Stimulated activated naive CD4-positive, alpha-beta T cell treated with Interleukin-2 at 50 U/mL for 16 hours (primary cell): Measurements from ENCODE around the gene ACTL8.

Experiments used
- DNase-seq: peaks from one replicate; lab custom pipeline; 2025; lab: John Stamatoyannopoulos, UW

Gene ACTL8

GRCh38 chr1:17845583-17845982 is 90.5 kb downstream of the ACTL8 start:
- no peak for DNase-seq

- no peak for DNase-seq
Observed at GRCh38 chr1:17846341-17846740, 91.2 kb downstream of the ACTL8 start.

GRCh38 chr1:17847111-17847510 is 92.0 kb downstream of the ACTL8 start:
- no peak for DNase-seq

GRCh38 chr1:17849216-17849615 is 94.1 kb downstream of the ACTL8 start:
- no peak for DNase-seq

GRCh38 chr1:17851056-17851455 is 95.9 kb downstream of the ACTL8 start:
- no peak for DNase-seq

GRCh38 chr1:17852383-17852782 is 97.2 kb downstream of the ACTL8 start:
- DNase-seq = no peak

- DNase-seq = no peak
Observed at GRCh38 chr1:17853241-17853935, 98.3 kb downstream of the ACTL8 start.

- no peak for DNase-seq
Observed at GRCh38 chr1:17856496-17857108, 101.5 kb downstream of the ACTL8 start.

- no peak for DNase-seq
Observed at GRCh38 chr1:17857109-17857499, 102.0 kb downstream of the ACTL8 start.

- DNase-seq = no peak
Observed at GRCh38 chr1:17857996-17858395, 102.9 kb downstream of the ACTL8 start.

- no peak for DNase-seq
Observed at GRCh38 chr1:17860812-17861211, 105.7 kb downstream of the ACTL8 start.

- DNase-seq = no peak
Observed at GRCh38 chr1:17861685-17862084, 106.6 kb downstream of the ACTL8 start.

GRCh38 chr1:17862121-17862520 is 107.0 kb downstream of the ACTL8 start:
- no peak for DNase-seq

GRCh38 chr1:17865912-17866739 is 111.0 kb downstream of the ACTL8 start:
- DNase-seq = no peak

- no peak for DNase-seq
Observed at GRCh38 chr1:17866740-17867029, 111.6 kb downstream of the ACTL8 start.

GRCh38 chr1:17867470-17867869 is 112.3 kb downstream of the ACTL8 start:
- no peak for DNase-seq

- no peak for DNase-seq
Observed at GRCh38 chr1:17869815-17870214, 114.7 kb downstream of the ACTL8 start.

- no peak for DNase-seq
Observed at GRCh38 chr1:17870679-17871078, 115.5 kb downstream of the ACTL8 start.

- DNase-seq = no peak
Observed at GRCh38 chr1:17873007-17873675, 118.0 kb downstream of the ACTL8 start.

GRCh38 chr1:17874231-17874630 is 119.1 kb downstream of the ACTL8 start:
- no peak for DNase-seq

GRCh38 chr1:17874710-17875109 is 119.6 kb downstream of the ACTL8 start:
- no peak for DNase-seq

- DNase-seq = no peak
Observed at GRCh38 chr1:17875171-17875881, 120.2 kb downstream of the ACTL8 start.
